GM12891 (cell line): Measurements from ENCODE around the gene SH3TC1.

ENCODE experiments used
- POLR2A ChIP-seq: IDR thresholded peaks from 2 replicates; pipeline ENCODE4 v1.6.1; 2011; ENCODE audit warnings: low read depth, low read length, control low read depth
- POLR2AphosphoS5 ChIP-seq: IDR thresholded peaks from 2 replicates; pipeline ENCODE4 v1.6.1; 2011; ENCODE audit warnings: low read depth, low read length, control low read depth
- TAF1 ChIP-seq: IDR thresholded peaks from 2 replicates; pipeline ENCODE4 v1.6.1; 2011; ENCODE audit warnings: low read depth, low read length, control low read depth

- TF ChIP-seq POLR2A: no peak
- TF ChIP-seq POLR2AphosphoS5: no peak
- no peak for TF ChIP-seq TAF1
These were observed 66.3 kb downstream of the SH3TC1 start for GRCh38 chr4:8265171-8265929.
